Cerebellar cortex (tissue), 1 donor: ENCODE results near the gene SLC4A8.

Experiments
- DNase-seq: peaks from one replicate; pipeline ENCODE4 v3.0.0-alpha.2; 2015; ENCODE audit warnings: low spot score

The SLC4A8 gene

GRCh38 chr12:51424662-51425539 is at the start of gene SLC4A8:
TSS of gene SLC4A8 (plus strand) at chr12:51424831. CDS start at chr12:51424988, 157 bp downstream.
- DNase-seq = peak; percentile 97

GRCh38 chr12:51374856-51375255 is 49.8 kb upstream of the SLC4A8 start:
- no peak for DNase-seq

GRCh38 chr12:51377099-51377984 is 47.3 kb upstream of the SLC4A8 start:
- DNase-seq = no peak

- DNase-seq = no peak
Measured at GRCh38 chr12:51378749-51379148, 45.9 kb upstream of the SLC4A8 start.

GRCh38 chr12:51379571-51379970 is 45.1 kb upstream of the SLC4A8 start:
- no peak for DNase-seq

GRCh38 chr12:51381226-51382079 is 43.2 kb upstream of the SLC4A8 start:
- DNase-seq = no peak

- DNase-seq = no peak
Measured at GRCh38 chr12:51382173-51382572, 42.5 kb upstream of the SLC4A8 start.

- DNase-seq = no peak
Measured at GRCh38 chr12:51383269-51383905, 41.2 kb upstream of the SLC4A8 start.

- no peak for DNase-seq
Measured at GRCh38 chr12:51386351-51386750, 38.3 kb upstream of the SLC4A8 start.

- DNase-seq = peak; percentile 48
Measured at GRCh38 chr12:51388069-51388799, 36.4 kb upstream of the SLC4A8 start.

GRCh38 chr12:51388846-51389245 is 35.8 kb upstream of the SLC4A8 start:
- DNase-seq = no peak

- no peak for DNase-seq
Measured at GRCh38 chr12:51389302-51389999, 35.2 kb upstream of the SLC4A8 start.

GRCh38 chr12:51390457-51390856 is 34.2 kb upstream of the SLC4A8 start:
- no peak for DNase-seq

GRCh38 chr12:51390891-51391282 is 33.7 kb upstream of the SLC4A8 start:
- DNase-seq = peak; percentile 11

GRCh38 chr12:51391283-51392123 is 33.1 kb upstream of the SLC4A8 start, which contains the start of gene GALNT6:
TSS of gene GALNT6 (minus strand) at chr12:51391406. CDS start at chr12:51379781, 11,625 bp downstream.
- no peak for DNase-seq

- DNase-seq = no peak
Measured at GRCh38 chr12:51392556-51393237, 31.9 kb upstream of the SLC4A8 start.

GRCh38 chr12:51393676-51394545 is 30.7 kb upstream of the SLC4A8 start:
- DNase-seq = no peak
